HuH-7.5 (cell line): ENCODE results near the gene SNORC.
"Not testable (repeated sequence)": the region's sequence is repeated elsewhere in the genome, so short reads cannot be mapped to it uniquely, and the experiment has no call there.

Experiments
- DNase-seq: peaks from one replicate; pipeline ENCODE4 v3.0.0; 2011; ENCODE audit warnings: low spot score

Gene SNORC

DNA sequence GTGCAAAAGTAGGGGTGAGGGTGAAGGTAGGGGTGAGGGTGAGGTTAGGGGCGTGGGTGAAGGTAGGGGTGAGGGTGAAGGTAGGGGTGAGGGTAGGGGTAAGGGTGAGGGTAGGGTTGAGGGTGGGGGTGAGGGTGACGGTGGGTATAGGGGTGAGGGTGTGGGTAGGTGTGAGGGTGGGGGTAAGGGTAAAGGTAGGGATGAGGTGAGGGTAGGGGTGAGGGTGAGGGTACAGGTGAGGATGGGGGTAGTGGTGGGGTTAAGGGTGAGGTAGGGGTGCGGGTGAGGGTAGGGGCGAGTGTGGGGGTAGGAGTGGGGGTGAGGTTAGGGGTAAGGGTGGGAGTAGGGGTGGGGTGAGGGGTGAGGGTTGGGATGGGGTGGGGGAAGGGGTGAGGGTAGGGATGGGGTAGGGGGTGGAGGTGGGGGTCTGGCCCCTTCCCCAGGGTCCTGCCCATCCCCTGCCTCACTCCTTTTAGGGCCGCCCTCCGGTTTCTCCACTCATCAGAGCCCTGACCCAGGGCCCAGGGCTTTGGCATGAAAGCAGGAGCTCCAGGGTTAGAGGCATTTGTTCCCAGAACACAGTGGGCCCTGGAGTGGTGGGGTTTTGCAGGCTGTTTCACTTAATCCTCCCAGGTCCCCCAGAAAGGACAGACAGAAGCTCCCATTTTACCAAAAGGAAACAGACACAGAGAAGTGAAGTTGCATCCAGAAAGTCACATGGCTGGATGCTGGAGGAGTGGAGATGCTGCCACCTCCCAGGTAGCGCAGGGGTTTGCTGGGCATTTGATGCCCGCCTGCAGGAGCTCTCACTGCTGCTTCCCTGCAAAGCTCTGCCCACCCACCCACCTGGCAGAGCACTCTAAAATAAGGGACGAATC is 26.9 kb downstream of the SNORC start:
- DNase-seq, result no peak

DNA sequence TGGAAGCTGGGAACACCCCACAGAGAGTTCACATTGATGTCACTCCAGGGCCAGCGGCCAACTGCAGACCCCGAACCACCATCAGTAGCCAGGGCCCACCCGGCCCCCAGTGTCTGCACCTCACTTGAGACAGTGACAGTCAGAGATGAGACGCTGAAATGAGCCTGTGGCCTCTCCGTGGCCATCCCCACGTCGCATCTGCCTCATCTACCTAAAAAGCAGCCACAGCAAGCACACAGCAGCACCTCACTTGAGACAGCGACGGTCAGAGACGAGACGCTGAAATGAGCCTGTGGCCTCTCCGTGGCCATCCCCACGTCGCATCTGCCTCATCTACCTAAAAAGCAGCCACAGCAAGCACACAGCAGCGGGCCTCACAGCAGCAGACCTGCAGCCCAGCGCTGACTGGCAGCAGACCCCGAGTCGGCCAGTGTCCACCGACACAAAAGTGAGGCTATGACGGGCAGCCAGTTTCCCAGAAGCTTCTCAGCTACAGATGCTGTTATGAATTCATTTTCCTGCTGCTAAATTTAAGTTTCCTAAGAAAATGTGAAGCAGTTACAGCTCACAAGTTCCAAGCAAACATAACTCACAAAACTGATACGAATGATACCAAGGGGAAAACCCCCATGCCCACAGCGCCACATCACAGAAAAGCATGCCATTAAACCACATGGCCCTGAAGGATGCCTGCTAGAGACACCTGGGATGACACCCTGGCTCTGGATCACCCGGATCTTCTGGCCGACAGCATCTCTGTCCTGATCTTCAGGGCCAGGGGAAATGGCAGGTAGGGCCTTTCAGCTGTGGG is 27.7 kb downstream of the SNORC start:
- no peak for DNase-seq

DNA sequence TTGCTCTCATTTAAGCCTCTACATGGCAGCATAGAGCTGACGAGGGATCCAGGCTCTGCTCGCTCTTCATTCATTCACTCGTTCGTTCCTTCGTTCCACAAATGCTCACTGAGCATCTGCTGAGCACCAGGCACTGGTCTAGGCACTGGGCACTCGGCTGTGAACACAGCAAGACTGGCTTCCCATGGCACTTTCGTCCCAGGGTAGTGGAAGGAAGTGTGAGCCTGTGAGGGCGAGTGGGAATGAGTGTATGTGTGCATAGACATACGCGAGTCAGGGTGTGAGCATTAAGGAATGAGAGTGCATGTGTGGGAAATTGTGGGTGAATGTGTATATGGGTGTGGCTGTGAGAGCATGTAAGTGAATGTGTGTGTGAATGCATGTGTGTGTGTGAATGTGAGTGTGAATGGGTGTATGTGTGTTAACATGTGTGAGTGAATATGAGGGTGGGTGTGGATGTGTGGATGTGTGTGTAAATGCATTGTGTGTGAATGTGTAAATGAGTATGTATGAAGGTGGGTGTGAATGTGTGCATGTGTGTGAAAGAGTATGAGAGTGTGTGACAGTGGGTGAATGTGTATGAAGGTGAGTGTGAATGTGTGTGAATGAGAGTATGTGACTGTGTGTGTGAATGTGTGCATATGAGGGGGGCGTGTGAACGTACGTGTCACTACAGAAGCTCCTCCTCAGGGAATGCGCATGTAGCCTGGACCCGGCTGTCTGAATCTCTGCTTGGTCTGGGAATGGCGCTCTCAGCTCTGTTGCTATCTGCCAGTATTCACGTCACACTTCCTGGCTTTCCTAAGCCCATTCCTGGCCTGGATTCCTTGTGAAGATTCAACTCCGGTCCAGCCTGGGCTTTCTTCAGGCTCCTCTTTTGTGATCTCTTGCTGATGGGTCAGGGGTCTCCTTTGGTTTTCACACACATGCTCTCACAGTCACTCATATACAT is 28.8 kb downstream of the SNORC start:
- no peak for DNase-seq

DNA sequence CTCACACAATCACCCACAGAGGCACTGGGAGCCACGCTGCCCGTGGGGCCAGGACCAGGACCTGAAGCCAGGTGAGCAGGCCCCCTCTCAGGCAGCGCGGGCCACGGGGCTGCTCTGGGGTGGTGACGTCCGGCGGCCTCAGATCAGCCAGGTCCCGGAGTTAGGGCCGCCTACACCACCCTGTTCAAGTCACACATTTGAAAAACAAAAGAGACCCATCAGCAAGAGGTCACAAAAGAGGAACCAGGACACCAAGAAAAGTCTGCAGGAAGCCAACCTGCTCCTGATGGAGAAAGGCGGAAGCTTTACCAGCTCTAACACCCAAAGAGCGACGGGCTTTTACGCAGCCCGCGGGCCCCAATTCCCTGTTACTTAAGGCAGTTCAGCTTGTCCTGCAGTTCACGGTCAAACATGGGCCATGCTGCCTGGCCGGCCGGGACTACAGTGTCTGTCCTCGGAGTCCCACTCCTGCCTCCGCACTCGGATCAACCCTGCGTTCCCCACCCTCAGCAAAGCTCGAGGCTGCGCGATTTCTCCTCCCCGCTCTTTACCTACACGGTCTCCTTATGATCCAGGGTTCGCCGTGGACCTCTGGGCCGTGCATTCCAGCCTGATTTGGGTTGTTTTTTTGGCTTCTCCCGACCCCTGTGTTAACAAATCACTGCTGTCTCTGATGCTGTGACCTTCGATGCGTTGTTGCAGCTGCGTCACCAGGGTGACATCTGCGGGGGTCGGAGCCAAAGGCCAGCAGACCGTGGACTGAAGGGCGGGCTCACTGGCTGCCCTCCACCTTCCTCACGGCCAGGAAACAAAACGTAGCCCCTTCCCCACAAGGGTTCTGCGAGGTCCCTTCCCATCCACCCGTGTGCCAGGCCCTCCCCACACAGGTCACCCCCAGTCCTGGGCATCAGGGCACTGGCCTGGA is 31.0 kb downstream of the SNORC start:
- DNase-seq, result no peak

DNA sequence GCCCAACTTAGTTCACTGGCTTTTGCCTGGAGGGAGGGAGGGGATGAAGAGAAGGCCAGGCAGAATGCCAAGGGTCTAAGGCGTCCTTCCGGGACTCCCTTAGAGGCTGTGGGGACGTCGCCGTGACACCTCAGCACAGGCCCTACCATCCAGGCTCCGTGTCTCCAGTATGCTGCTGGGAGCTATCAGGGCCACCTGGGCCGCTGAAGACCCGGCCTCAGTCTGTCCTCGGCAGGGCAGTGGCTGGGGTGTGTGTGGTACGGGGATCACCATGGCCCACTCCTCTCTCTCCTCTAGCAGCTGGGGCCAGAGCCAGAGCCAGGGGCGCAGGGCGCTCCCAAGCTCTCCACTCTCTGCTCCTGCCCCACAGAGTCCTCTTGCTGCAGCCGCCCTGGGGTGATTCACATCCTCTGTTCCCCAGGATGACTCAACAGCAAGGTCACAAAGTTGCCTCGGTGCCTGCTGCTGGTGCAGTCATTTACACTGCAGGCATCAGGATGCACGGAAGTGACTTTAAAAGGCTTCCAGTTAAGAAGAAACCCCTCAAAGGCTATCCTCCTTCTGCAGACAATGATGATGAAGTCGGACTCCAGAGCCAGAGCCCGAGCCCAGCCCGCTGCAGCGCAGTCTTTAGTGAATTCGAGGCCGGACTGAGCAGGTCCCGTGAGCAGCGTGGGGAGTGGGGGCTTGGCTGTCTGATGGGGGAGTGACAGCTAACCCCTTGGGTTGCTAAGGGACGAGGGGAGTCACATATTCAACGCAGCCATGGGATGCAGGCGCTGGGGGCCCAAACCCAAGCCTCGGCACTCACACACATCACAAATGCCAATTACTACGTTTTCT is 31.9 kb downstream of the SNORC start:
- no peak for DNase-seq

DNA sequence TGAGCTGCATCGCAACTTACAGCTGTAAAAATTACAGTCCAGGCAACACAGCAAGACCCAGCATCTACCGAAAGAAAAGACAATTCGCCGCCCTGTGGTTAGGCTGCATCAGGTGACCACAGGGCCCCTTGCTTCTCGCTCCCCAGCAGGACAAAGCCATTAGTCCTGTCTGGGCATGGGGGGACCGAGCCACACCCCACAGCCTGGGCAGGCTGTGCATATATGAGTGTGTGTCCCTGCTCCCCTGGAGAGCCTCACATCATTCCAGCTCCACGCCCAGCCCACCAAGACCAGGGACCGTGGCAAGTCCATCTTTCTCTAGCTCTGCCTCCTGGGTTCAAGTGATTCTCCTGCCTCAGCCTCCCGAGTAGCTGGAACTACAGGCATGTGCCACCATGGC is 33.9 kb downstream of the SNORC start:
- no peak for DNase-seq

DNA sequence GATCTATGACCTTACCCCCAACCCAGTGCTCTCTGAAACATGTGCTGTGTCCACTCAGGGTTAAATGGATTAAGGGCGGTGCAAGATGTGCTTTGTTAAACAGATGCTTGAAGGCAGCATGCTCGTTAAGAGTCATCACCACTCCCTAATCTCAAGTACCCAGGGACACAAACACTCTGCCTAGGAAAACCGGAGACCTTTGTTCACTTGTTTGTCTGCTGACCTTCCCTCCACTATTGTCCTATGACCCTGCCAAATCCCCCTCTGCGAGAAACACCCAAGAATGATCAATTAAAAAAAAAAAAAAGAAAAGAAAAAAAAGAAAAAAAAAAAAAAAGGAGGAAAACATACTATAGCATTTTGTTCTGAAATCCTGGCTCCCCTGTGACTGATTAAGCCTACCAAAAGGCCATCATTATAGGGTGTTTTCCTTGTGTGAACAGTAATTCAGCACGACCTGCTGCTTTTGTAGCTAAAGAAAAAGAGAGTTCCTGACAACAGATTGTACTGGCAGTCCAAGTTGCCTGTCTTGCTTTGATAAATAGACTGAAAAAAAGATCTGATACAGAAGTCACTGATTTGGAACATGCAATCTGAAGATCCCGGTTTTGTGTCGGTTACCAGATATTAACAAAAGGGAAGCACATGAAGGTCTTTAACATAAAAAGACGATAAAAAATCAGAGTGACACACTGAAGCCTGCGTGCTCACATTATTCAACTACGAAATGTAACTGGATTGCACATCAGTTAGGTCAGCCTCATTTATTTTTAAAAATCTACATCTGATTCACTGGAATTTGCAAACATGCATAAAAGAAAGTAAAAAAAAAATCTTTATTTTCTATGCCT is 37.0 kb downstream of the SNORC start:
- DNase-seq, result not testable (repeated sequence)

DNA sequence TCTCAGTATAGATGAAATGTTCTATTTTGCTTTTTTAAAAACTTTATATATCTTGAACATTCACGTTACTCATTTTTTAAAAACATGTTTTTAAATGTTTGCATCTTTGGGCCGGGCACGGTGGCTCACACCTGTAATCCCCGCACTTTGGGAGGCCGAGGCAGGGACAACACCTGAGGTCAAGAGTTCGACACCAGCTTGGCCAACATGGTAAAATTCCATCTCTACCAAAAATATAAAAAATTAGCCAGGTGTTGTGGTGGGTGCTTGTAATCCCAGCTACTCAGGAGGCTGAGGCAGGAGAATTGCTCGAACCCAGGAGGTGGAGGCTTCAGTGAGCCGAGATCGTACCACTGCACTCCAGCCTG is 37.6 kb downstream of the SNORC start:
- not testable (repeated sequence) for DNase-seq

DNA sequence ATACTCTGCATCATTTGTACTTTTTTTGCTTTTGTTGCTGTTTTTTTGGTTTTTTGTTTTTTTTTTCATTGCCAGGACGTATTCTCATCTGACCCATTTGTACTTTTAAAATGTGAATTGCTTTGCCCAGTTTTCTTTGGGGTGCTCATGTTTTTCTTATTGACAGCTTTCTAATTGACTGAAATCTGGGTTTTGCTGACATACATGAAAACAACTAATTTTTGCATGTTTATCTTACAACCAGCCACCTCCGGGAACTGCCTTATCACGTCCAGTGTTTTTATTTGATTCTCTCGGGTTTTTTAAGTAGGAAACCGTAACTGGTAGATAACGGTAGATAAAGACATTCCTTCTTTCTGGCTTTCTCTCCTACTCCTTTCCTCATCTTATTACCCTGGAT is 38.6 kb downstream of the SNORC start:
- no peak for DNase-seq

DNA sequence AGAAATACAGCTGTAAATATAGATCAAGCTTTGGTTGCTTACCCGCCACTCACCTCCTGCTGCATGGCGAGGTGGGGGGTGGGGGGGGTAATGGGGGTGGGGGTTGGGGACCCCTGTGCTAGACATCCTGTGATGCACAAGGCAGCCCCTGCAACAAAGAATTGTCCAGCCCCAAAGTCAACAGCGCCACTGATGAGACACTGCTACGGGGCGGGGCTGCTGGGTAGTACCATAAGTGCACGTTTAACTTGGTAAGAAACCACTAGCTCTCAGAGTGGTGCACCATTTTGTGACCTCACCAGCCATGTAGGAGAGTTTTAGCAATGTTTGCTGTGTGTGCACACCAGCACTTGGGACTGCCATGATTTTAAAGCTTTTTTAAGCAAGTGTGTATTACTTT is 40.3 kb downstream of the SNORC start:
- no peak for DNase-seq

DNA sequence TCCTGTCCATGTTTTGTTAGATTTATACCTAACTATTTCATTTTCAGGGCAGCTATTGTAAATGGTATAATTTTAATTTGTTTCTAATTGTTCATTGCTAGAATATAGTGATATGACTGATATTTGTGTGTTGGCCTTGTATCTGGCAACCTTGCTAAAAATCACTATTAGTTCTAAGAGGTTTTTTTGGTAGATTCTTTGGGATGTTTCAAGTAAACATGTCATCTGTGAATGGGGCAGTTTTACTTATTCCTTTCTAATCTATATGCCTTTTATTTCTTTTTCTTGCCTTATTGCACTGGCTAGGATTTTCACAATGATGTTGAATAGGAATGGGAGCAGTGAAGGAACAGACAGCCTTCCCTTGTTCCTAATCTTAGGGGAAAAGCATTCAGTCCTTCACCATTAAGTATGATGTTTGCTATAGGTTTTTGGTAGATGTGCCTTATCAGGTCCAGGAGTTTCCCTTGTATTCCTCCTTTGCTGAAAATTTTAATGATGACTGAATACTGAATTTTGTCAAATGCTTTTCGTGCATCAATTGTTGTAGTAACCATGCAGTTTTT is 41.7 kb downstream of the SNORC start:
- DNase-seq, result no peak

DNA sequence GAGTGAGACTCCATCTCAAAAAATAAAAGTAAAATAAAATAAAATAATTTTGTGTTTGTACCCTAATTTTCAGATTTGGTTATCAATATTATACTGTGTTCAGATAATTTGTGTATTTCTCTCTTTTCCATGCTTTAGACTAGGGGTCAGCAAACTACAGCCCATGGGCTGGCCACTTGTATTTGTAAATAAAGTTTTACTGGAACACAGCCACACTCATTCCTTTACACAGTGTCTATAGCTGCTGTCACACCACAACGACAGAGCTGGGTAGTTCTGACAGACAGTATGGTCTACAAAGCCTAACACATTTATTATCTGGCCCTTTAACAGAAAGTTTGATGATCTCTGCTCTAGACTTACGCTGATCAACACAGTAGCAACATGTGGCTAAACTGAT is 43.8 kb downstream of the SNORC start:
- no peak for DNase-seq

DNA sequence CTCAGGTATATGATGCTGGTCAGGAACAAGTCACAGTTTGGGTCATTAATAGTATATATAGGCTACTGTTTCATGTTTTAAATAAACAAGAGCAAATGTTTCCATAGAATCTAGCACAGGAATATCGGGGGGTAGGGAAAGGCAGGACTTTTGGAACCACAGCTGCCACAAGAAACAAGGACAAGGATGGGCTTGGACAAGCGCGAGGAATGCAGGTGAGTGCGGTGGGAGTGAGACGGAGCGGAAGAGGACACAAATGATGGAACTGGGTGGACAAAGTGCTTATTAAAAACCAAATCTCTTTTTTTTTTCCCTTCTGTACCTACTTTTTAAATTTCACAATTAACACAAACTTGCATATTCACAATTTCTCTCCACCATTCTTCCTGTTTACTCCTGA is 49.1 kb downstream of the SNORC start:
- no peak for DNase-seq

DNA sequence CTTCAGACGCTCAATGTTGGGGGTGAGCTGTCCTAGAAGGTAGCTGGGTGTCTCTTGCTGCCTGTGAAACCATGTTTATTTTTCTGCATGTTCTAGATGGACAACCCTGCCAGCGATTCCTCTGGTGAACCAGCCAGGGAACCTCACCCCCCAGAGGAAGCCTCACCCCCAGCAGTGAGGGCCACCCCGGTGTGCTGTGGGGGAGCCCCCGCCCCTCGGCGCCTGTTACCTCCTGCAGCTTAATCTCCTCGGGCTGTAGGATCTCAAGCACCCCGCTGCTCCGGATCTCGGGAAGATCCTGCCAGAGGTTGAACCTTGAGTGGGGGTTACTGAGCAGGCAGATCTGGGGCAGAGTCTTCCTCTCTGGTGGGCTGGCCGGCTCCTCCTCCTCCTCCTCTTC is 50.0 kb downstream of the SNORC start:
- DNase-seq, result no peak

DNA sequence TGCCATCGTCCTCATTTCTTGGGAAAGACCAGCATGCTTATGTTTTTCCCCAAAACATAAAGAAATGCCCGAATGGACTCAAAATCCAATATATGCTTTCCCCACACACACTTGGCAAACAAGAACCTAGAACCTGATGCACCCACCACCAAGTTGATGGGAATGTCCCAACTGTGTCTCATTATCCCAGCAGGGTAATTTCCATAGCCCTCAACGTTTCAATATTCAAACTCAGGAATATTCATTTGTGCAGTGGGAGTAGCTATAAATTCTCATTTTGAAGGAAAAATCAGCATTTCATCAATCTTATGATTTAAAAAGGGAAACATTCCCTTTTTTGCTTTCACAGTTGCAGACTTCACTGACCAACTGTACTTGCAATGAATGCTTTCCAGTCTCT is 50.7 kb downstream of the SNORC start:
- DNase-seq, result no peak

DNA sequence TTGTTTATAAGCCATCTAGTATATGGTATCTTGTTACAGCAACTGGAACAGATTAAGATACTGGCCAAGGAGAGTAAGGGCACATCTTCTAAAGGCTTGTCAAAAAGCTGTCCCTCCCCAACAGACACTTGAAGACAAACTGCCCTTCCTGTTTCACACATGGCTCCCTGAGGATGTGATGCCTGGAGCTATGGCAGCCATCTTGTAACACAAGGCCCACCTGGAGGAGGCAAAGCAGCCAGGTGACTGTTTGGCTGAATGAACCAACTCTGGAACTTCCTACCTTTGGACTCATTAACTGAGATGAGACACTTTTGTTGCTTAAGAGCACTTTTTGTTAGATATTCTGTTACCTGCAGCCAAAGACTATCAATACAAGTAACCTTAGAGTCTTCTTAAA is 54.4 kb downstream of the SNORC start:
- no peak for DNase-seq

DNA sequence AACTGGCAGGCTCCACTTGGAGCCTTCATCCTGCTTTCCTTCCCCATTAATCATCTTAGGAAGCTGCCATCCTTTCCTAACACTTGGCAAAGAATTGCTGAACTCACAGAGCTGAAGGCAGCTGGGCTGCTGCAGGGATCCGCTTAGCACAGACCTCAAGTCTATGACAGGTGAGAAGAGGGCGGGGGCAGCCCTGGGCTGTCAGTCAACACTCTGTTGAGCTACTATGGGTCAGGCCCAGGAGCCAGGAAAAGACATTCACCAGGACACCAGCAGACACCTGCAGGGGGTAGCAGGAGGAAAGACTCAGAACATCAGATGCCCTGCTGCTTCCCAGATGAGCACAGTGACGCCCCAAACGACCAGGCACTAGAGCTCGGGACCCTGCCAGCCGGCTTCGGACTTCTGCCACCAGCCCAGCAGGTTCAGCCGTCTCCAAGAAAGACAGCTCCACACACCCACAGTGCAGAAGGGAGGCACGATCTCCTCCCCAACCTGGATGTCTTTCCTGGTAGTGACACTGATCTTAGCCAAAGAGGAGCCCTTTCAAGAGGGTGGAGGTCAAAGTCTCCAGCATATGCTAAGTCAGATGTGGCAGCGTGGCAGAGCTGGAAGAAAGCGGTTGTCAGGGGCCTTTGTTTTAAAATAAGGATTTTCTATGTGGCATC is 55.2 kb downstream of the SNORC start:
- no peak for DNase-seq

DNA sequence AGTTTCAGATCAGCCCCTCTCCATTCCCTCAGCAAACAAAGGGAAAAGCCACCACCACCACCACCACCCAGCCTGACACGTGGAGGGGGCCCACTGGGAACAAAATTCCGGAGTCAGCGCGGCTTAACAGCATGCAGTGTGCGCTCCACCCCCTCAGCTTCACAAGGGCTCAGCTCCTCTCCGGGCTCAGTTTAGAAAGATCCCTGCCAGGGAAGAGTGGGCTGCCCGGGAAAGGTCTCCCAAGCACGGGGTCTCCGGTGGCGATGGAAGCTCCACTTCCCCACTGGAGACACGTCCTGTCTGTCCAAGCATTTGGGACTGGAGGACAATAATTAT is 55.7 kb downstream of the SNORC start:
- DNase-seq, result no peak
